OCI-LY7 (cell line): ENCODE measurements around the gene PPCDC. TPM values are rescaled to one million over a fixed set of nuclear protein-coding genes. Genes with fewer than 3 reads are reported as not detected.
A peak's percentile ranks its signal among the peaks of the same experiment; 100 is the strongest.

Source experiments
- BruUV-seq: library from RNA; stranded (reverse); fragments of 400-500 nt; replicated peaks from 2 replicates; lab custom pipeline; 2021; lab: Mats Ljungman, UMichigan
- CTCF ChIA-PET: fragments of 300-600 bp; sonication (Branson Sonifier 250); formaldehyde crosslinking; loops from one replicate; lab custom pipeline; 2022; ENCODE audit warnings: antibody characterized with exemption; ENCODE audit not compliant: unreplicated experiment; lab: Charles Lee
- POLR2A ChIA-PET: fragments of 300-600 bp; sonication (Branson Sonifier 250); formaldehyde crosslinking; loops from one replicate; lab custom pipeline; 2022; ENCODE audit warnings: antibody characterized with exemption; lab: Charles Lee
- DNase-seq: peaks from one replicate; pipeline ENCODE4 v3.0.0-alpha.2; 2015; ENCODE audit warnings: low spot score
- H2AFZ ChIP-seq: fragments of 200-600 bp; sonication (generic), shearing (Covaris generic); 2 replicates; pipeline ENCODE4 v1.6.1; 2014; ENCODE audit warnings: mild to moderate bottlenecking, antibody characterized with exemption, low read length, moderate library complexity
- H3K27ac ChIP-seq: fragments of 200-600 bp; sonication (generic); 2 replicates; pipeline ENCODE4 v1.5.1; 2014; ENCODE audit warnings: mixed run types, low read depth, mild to moderate bottlenecking, moderate library complexity, low read length, inconsistent platforms; ENCODE audit not compliant: poor library complexity, severe bottlenecking
- H3K36me3 ChIP-seq: fragments of 200-600 bp; sonication (generic); 2 replicates; pipeline ENCODE4 v1.6.1; 2014; ENCODE audit warnings: mild to moderate bottlenecking, antibody characterized with exemption, low read length, moderate library complexity, mixed read lengths; ENCODE audit not compliant: insufficient read depth
- H3K4me1 ChIP-seq: fragments of 200-600 bp; sonication (generic); 2 replicates; pipeline ENCODE4 v1.5.1; 2014; ENCODE audit warnings: mild to moderate bottlenecking, low read length; ENCODE audit not compliant: insufficient read depth, poor library complexity, severe bottlenecking
- H3K4me2 ChIP-seq: fragments of 200-600 bp; sonication (generic); 2 replicates; pipeline ENCODE4 v1.6.1; 2014; ENCODE audit warnings: mild to moderate bottlenecking, low read length
- H3K4me3 ChIP-seq: fragments of 200-600 bp; sonication (generic); 2 replicates; pipeline ENCODE4 v1.5.1; 2014; ENCODE audit warnings: mild to moderate bottlenecking, low read depth, low read length; ENCODE audit not compliant: poor library complexity, severe bottlenecking
- H3K79me2 ChIP-seq: fragments of 200-600 bp; sonication (generic); 2 replicates; pipeline ENCODE4 v1.6.1; 2016; ENCODE audit warnings: low read depth, mild to moderate bottlenecking, low read length, moderate library complexity, mixed read lengths; ENCODE audit not compliant: insufficient read depth
- H3K9me2 ChIP-seq: fragments of 200-600 bp; sonication (generic); 2 replicates; pipeline ENCODE4 v1.6.1; 2016; ENCODE audit warnings: mild to moderate bottlenecking, low read length, mixed read lengths; ENCODE audit not compliant: insufficient read depth
- H3K9me3 ChIP-seq: fragments of 200-600 bp; sonication (generic); 2 replicates; pipeline ENCODE4 v1.6.1; 2014; ENCODE audit warnings: mild to moderate bottlenecking, mixed run types, low read length, mixed read lengths
- H4K20me1 ChIP-seq: fragments of 200-600 bp; sonication (generic); 2 replicates; pipeline ENCODE4 v1.6.1; 2014; ENCODE audit warnings: mild to moderate bottlenecking, antibody characterized with exemption, low read length, moderate library complexity, mixed read lengths; ENCODE audit not compliant: insufficient read depth
- CTCF ChIP-seq: fragments of 200-600 bp; sonication (generic); conservative IDR thresholded peaks from 2 replicates; pipeline ENCODE4 v1.5.1; 2014; ENCODE audit warnings: mild to moderate bottlenecking, antibody characterized with exemption, low read length, moderate library complexity, mixed read lengths
- EZH2phosphoT487 ChIP-seq: fragments of 200-600 bp; sonication (generic); IDR thresholded peaks from 2 replicates; pipeline ENCODE4 v1.6.1; 2018; ENCODE audit warnings: low read depth, borderline replicate concordance, mild to moderate bottlenecking, mixed run types, antibody characterized with exemption, low read length, moderate library complexity, mixed read lengths
- intact Hi-C: fragments of 100-400 bp; cut with micrococcal nuclease; formaldehyde crosslinking; loops from one replicate; pipeline ENCODE4 v1.10.0; 2022; ENCODE audit not compliant: unreplicated experiment
- total RNA-seq, 2 experiments: library from RNA; depleted of rRNA in 1 of 2; stranded (reverse); fragments of >200 nt in 1 of 2; shearing (Covaris generic) in 1 of 2; gene quantifications; 2 replicates each; pipeline ENCODE4 v1.2.3, GENCODE V29; 2014 to 2022

PPCDC gene
- total RNA-seq, 2 experiments from 2014 or later = 44.3 to 48.3 TPM

GRCh38 chr15:75019916-75020315, 3.5 kb upstream of the PPCDC start:
- BruUV-seq = no TSS peak
- no peaks in the 10 kb centered on the region for H4K20me1 ChIP-seq
- H2AFZ ChIP-seq = no peak overlapping the region
- no peak for DNase-seq
- TF ChIP-seq EZH2phosphoT487 (no peak), CTCF (no peak)
- H3K4me1 ChIP-seq = peaks cover 41% of the 10 kb centered on the region
- H3K36me3 ChIP-seq = peaks cover 42% of the 10 kb centered on the region
- H3K9me3 ChIP-seq = no peaks in the 10 kb centered on the region
- no peak overlapping the region for H3K4me3 ChIP-seq
- H3K79me2 ChIP-seq = peaks cover 14% of the 10 kb centered on the region; the same call in 1 of the 2 replicates
- no peak overlapping the region for H3K4me2 ChIP-seq
- ChIA-PET POLR2A (interaction anchor here (1.7 kb wide), 1 partner anchor 10 kb away, joined by 5 read pairs; no protein-coding TSS in a partner anchor), CTCF (interaction anchor here (0.6 kb wide), 1 partner anchor 187 kb away, joined by 3 read pairs; no protein-coding TSS in a partner anchor)
- no peak overlapping the region for H3K27ac ChIP-seq
- H3K9me2 ChIP-seq = no peaks in the 10 kb centered on the region
- intact Hi-C loops = loop anchor here (5.0 to 10.0 kb wide), 2 partner anchors 285 to 607 kb away; partner anchors contain the start of gene SNUPN

DNA sequence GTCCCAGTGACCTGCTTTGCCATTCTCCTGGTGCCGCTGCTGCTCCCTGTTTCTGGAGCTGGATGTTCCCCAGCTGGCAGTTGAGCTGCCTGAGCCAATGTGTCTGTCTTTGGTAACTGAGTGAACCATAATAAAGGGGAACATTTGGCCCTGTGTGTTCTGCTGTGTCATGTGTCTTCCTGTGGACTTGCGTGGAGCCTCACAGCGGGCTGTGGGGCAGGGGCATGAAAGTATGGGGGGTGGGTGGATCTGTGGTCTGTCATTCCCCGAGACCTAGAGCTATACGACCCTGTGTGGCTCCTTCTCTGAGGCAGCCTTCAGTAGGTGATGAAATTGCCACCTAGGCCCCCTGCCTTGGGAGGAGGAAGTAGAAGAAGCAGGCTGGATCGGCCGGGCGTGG, 2.0 kb upstream of the PPCDC start:
- peaks cover 22% of the 10 kb centered on the region; the same call in 1 of the 2 replicates for H3K79me2 ChIP-seq
- H4K20me1 ChIP-seq = no peaks in the 10 kb centered on the region
- no peak for DNase-seq
- H3K9me2 ChIP-seq = no peaks in the 10 kb centered on the region
- intact Hi-C loops = loop anchor here (5.0 to 10.0 kb wide), 2 partner anchors 283 to 606 kb away; partner anchors contain the start of gene SNUPN
- TF ChIP-seq EZH2phosphoT487 (no peak), CTCF (no peak)
- ChIA-PET POLR2A (interaction anchor here (1.3 kb wide), 1 partner anchor 13 kb away, joined by 4 read pairs; no protein-coding TSS in a partner anchor), CTCF (no interaction called here)
- H3K4me1 ChIP-seq = peaks cover 53% of the 10 kb centered on the region
- H3K4me2 ChIP-seq = no peak overlapping the region
- no peaks in the 10 kb centered on the region for H3K9me3 ChIP-seq
- no peak overlapping the region for H3K27ac ChIP-seq
- H2AFZ ChIP-seq = no peak overlapping the region
- no TSS peak for BruUV-seq
- H3K4me3 ChIP-seq = no peak overlapping the region
- H3K36me3 ChIP-seq = peaks cover 48% of the 10 kb centered on the region

DNA sequence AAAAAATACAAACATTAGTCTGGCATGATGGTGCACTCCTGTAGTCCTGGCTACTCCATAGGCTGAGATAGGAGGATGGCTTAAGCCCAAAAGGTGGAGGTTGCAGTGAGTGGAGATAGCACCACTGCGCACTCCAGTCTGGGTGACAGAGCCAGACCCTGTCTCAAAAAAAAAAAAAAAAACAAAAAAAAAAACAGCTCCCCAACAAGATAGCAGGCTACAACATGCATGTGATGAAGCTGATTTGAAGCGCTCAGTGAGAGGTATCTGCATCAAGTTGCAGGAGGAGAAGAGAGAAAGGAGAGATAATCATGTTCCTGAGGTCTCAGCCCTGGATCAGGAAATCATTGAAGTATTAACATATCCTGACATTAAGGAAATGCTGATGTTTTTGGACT, 608 bp upstream of the PPCDC start:
- Histone ChIP-seq H2AFZ (no peak overlapping the region), H3K9me2 (no peaks in the 10 kb centered on the region), H3K4me2 (peak overlapping the region; percentile 28; the same call in 1 of the 2 replicates), H3K79me2 (peaks cover 22% of the 10 kb centered on the region; the same call in 1 of the 2 replicates), H3K36me3 (peaks cover 34% of the 10 kb centered on the region), H3K4me1 (peaks cover 67% of the 10 kb centered on the region), H3K9me3 (no peaks in the 10 kb centered on the region), H4K20me1 (no peaks in the 10 kb centered on the region), H3K4me3 (no peak overlapping the region), H3K27ac (peak overlapping the region; percentile 30)
- POLR2A ChIA-PET = interaction anchor here (0.6 to 3.2 kb wide), 10 partner anchors 8 to 694 kb away, joined by 3 to 22 read pairs (median 5); no protein-coding TSS in a partner anchor
- intact Hi-C loops = loop anchor here (1.0 to 10.0 kb wide), 3 partner anchors 13 to 605 kb away; partner anchors contain the start of gene SNUPN
- no peak for DNase-seq
- no peak for TF ChIP-seq CTCF
- TF ChIP-seq EZH2phosphoT487 = no peak
- CTCF ChIA-PET = no interaction called here
- BruUV-seq = no TSS peak
